Tibial nerve (tissue), 4 donors: ENCODE data around the gene FAM83E. TPM values are rescaled to one million over a fixed set of nuclear protein-coding genes. Genes with fewer than 3 reads are reported as not detected.
A peak's percentile ranks its signal among the peaks of the same experiment; 100 is the strongest.

Source experiments
- DNase-seq, 2 donors: peaks; one replicate each; pipeline ENCODE4 v3.0.0-alpha.2; 2019; ENCODE audit warnings: low spot score in 2 of 2
- H3K27ac ChIP-seq, 4 donors: fragments of 200-600 bp; sonication (generic) in 3 of 4; one replicate each; pipeline ENCODE4 v1.5.1; 2017 to 2019; ENCODE audit warnings: mild to moderate bottlenecking in 1 of 4
- H3K27me3 ChIP-seq, 2 donors: fragments of 200-600 bp; sonication (generic) in 1 of 2; one replicate each; pipeline versions ENCODE4 v1.5.1 to v1.6.0; 2017 to 2019
- H3K36me3 ChIP-seq, 3 donors: fragments of 200-600 bp; sonication (generic); one replicate each; pipeline ENCODE4 v1.5.1; 2018 to 2019
- H3K4me1 ChIP-seq, 4 donors: fragments of 200-600 bp; sonication (generic) in 3 of 4; one replicate each; pipeline ENCODE4 v1.5.1; 2017 to 2019
- H3K4me3 ChIP-seq, 4 donors: fragments of 200-600 bp; sonication (generic) in 3 of 4; one replicate each; pipeline ENCODE4 v1.5.1; 2017 to 2019; ENCODE audit warnings: mild to moderate bottlenecking in 1 of 4, moderate library complexity in 1 of 4
- H3K9me3 ChIP-seq, 4 donors: fragments of 200-600 bp; sonication (generic) in 3 of 4; one replicate each; pipeline ENCODE4 v1.5.1; 2017 to 2019
- EP300 ChIP-seq, 2 donors: sonication (generic); formaldehyde crosslinking; IDR thresholded peaks; one replicate each; pipeline ENCODE4 v1.6.1; 2017; ENCODE audit warnings: antibody characterized with exemption in 2 of 2, mild to moderate bottlenecking in 1 of 2
- POLR2A ChIP-seq, 2 donors: fragments of 450-650 bp; IDR thresholded peaks; one replicate each; pipeline ENCODE4 v1.6.1; 2017; ENCODE audit warnings: antibody characterized with exemption in 2 of 2, mild to moderate bottlenecking in 2 of 2, moderate library complexity in 2 of 2
- WGBS, 2 donors: methylation state at CpG; one replicate each; pipeline ENCODE4 v1.1.5; 2018; 5-methylcytosine and 5-hydroxymethylcytosine counted together
- total RNA-seq, 4 donors: library from RNA; depleted of rRNA; stranded (reverse); fragments of >200 nt; gene quantifications; one replicate each; pipeline ENCODE4 v1.1.0, GENCODE V29; 2016
- TF ChIP-seq, protein P1 (sequence below), 5 experiments: fragments of 200-600 bp in 3 of 5; fragments of 450-650 bp in 2 of 5; sonication (generic) in 3 of 5; IDR thresholded peaks; one replicate each; pipeline ENCODE4 v1.5.1; 2016 to 2019; ENCODE audit warnings: antibody characterized with exemption in 5 of 5, mild to moderate bottlenecking in 3 of 5, moderate library complexity in 2 of 5

FAM83E gene
- total RNA-seq, 4 donors from 2014 or later, result not detected

GRCh38 chr19:48575931-48576622, 38.8 kb downstream of the FAM83E start:
- Histone ChIP-seq H3K27me3 (peaks cover 0 to 4% of the 10 kb centered on the region in 2 donors), H3K4me3 (no peak overlapping the region), H3K4me1 (no peaks in the 10 kb centered on the region), H3K9me3 (no peaks in the 10 kb centered on the region), H3K36me3 (no peaks in the 10 kb centered on the region), H3K27ac (no peak overlapping the region)
- TF ChIP-seq POLR2A (IDR thresholded peaks at IDR 0.05) (no peak), EP300 (IDR thresholded peaks at IDR 0.05) (no peak)
- TF ChIP-seq, protein P1, sequence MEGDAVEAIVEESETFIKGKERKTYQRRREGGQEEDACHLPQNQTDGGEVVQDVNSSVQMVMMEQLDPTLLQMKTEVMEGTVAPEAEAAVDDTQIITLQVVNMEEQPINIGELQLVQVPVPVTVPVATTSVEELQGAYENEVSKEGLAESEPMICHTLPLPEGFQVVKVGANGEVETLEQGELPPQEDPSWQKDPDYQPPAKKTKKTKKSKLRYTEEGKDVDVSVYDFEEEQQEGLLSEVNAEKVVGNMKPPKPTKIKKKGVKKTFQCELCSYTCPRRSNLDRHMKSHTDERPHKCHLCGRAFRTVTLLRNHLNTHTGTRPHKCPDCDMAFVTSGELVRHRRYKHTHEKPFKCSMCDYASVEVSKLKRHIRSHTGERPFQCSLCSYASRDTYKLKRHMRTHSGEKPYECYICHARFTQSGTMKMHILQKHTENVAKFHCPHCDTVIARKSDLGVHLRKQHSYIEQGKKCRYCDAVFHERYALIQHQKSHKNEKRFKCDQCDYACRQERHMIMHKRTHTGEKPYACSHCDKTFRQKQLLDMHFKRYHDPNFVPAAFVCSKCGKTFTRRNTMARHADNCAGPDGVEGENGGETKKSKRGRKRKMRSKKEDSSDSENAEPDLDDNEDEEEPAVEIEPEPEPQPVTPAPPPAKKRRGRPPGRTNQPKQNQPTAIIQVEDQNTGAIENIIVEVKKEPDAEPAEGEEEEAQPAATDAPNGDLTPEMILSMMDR (IDR thresholded peaks at IDR 0.05), result no peak
- no peak for DNase-seq
- 81 to 87% methylated on average over 23 of the region's 23 CpGs for WGBS, 2 donors

- no peak for DNase-seq
- no peak for TF ChIP-seq POLR2A (IDR thresholded peaks at IDR 0.05)
- TF ChIP-seq, protein P1 (IDR thresholded peaks at IDR 0.05), result no peak
- Histone ChIP-seq H3K27ac (no peak overlapping the region), H3K27me3 (peaks cover 0 to 21% of the 10 kb centered on the region in 2 donors), H3K9me3 (no peaks in the 10 kb centered on the region), H3K4me3 (no peak overlapping the region), H3K4me1 (peaks cover 0 to 7% (median 0%) of the 10 kb centered on the region in 4 donors), H3K36me3 (no peaks in the 10 kb centered on the region)
- WGBS, 2 donors, result 57 to 58% methylated on average over 12 of the region's 12 CpGs
These were observed 41.7 kb downstream of the FAM83E start for GRCh38 chr19:48573163-48573505.

- Histone ChIP-seq H3K4me3 (no peak overlapping the region), H3K27me3 (peaks cover 0 to 34% of the 10 kb centered on the region in 2 donors), H3K36me3 (no peaks in the 10 kb centered on the region), H3K4me1 (peaks cover 0 to 7% (median 0%) of the 10 kb centered on the region in 4 donors), H3K27ac (no peak overlapping the region), H3K9me3 (no peaks in the 10 kb centered on the region)
- DNase-seq, result no peak
- 65 to 68% methylated on average over 5 of the region's 5 CpGs for WGBS, 2 donors
- TF ChIP-seq POLR2A (IDR thresholded peaks at IDR 0.05) (no peak), EP300 (IDR thresholded peaks at IDR 0.05) (no peak)
- TF ChIP-seq, protein P1 (IDR thresholded peaks at IDR 0.05), result no peak
These were observed 43.3 kb downstream of the FAM83E start for GRCh38 chr19:48571378-48572162.

DNA sequence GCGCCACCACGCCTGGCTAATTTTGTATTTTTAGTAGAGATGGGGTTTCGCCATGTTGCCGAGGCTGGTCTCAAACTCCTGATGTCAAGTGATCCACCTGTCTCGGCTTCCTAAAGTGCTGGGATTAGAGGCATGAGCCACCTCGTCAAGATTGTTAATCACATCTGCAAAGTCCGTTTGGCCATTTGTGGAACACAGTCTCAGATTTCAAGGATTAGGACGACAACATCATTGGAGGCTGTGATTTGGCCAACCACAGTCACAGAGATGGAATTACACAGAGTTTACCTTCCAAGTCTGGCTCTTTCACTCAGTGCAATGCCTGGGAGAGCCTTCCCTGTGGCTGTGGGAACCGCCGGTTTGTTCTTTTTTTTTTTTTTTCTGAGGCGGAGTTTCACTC, 45.1 kb downstream of the FAM83E start:
- Histone ChIP-seq H3K4me1 (peaks cover 0 to 7% (median 0%) of the 10 kb centered on the region in 4 donors), H3K36me3 (no peaks in the 10 kb centered on the region), H3K27ac (no peak overlapping the region), H3K4me3 (no peak overlapping the region), H3K9me3 (no peaks in the 10 kb centered on the region), H3K27me3 (peaks cover 0 to 38% of the 10 kb centered on the region in 2 donors)
- DNase-seq, result no peak
- WGBS, 2 donors, result 53 to 56% methylated on average over 11 of the region's 11 CpGs
- TF ChIP-seq, protein P1 (IDR thresholded peaks at IDR 0.05), result no peak
- TF ChIP-seq EP300 (IDR thresholded peaks at IDR 0.05) (no peak), POLR2A (IDR thresholded peaks at IDR 0.05) (no peak)

DNA sequence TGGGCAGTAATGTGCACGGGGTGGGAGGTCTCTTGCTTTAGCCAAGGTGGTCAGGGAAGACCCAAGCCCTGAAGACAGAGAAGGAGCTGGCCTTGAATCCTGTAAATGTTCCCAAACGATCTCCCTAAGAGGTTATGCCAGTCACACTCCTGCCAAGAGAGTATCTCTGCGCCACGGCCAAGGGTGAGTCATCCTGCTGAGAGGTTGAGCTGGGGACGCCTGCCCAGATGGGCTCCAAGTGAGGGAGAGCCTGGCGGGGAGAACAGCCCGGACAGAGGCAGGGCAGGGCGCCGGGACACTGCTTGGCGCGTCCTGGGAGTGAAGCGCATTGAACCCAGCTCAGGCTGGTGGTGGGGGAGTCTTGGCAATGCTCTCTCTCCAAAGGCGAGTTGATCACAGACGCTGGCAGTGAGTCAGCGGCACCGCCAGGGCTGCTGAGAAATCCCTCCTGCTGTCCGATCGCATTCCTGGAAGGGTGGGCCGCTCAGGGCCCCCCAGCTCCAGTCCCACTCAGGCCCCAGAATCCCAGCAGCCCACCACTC, 46.5 kb downstream of the FAM83E start:
- 3% methylated on average over 16 to 19 of the region's 19 CpGs for WGBS, 2 donors
- H3K27me3 ChIP-seq, result peaks cover 0 to 38% of the 10 kb centered on the region in 2 donors
- no peaks in the 10 kb centered on the region for H3K9me3 ChIP-seq
- DNase-seq, result peak; percentile 56 to 68
- peak overlapping the region in 1 of 4 donors; percentile 14 for H3K27ac ChIP-seq
- TF ChIP-seq EP300 (IDR thresholded peaks at IDR 0.05), result peak in 1 of 2 donors; percentile 24
- TF ChIP-seq POLR2A (IDR thresholded peaks at IDR 0.05), result no peak
- H3K4me1 ChIP-seq, result peaks cover 0 to 7% (median 0%) of the 10 kb centered on the region in 4 donors
- H3K36me3 ChIP-seq, result no peaks in the 10 kb centered on the region
- no peak overlapping the region for H3K4me3 ChIP-seq
